ENCODE measurements around the gene C9orf85. TPM values are rescaled to one million over a fixed set of nuclear protein-coding genes. Genes with fewer than 3 reads are reported as not detected.

Gene C9orf85
- total and polyA plus RNA-seq, 9 of the 15 experiments (the other 6 are each of a cell fraction or from before 2014, with no cell fraction given), result 6.7 to 17.6 (median 13.0) TPM

DNA sequence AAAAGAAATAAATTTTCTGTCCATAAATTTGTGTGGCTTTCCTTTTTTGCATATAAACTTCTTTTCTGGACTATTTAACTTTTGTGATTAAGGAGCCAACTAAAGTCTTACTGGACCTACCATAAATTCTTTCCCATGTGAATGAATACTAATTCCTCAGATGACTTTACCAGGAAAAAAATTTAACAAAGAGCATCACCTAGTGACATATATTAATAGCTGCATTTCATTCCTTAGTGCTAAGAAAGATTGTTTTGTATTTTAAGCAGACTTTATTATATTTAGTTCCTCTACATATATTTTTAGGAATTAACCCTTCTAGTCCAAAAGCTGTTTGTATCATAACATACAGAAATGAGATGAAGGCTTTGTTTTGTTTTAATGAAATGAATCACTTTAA, 64.4 kb downstream of the C9orf85 start (continued):
- TF ChIP-seq ARNT (IDR thresholded peaks at IDR 0.05), result no peak
- no peak for TF ChIP-seq MAFK (IDR thresholded peaks at IDR 0.05; ENCODE audit: low read length)
- no peak for TF ChIP-seq ZFP30 (CRISPR knock-in tag; IDR thresholded peaks at IDR 0.05; ENCODE audit: borderline replicate concordance)
- TF ChIP-seq ZNF431 (CRISPR knock-in tag; IDR thresholded peaks at IDR 0.05), result no peak
- TF ChIP-seq, protein P1, sequence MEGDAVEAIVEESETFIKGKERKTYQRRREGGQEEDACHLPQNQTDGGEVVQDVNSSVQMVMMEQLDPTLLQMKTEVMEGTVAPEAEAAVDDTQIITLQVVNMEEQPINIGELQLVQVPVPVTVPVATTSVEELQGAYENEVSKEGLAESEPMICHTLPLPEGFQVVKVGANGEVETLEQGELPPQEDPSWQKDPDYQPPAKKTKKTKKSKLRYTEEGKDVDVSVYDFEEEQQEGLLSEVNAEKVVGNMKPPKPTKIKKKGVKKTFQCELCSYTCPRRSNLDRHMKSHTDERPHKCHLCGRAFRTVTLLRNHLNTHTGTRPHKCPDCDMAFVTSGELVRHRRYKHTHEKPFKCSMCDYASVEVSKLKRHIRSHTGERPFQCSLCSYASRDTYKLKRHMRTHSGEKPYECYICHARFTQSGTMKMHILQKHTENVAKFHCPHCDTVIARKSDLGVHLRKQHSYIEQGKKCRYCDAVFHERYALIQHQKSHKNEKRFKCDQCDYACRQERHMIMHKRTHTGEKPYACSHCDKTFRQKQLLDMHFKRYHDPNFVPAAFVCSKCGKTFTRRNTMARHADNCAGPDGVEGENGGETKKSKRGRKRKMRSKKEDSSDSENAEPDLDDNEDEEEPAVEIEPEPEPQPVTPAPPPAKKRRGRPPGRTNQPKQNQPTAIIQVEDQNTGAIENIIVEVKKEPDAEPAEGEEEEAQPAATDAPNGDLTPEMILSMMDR (IDR thresholded peaks at IDR 0.05 in 2 of 3, conservative IDR thresholded peaks at IDR 0.05 in 1 of 3; ENCODE audit: insufficient read depth in 2 of 3, low read depth in 1 of 3, low read length in 3 of 3), result peak in 1 of 3 experiments; percentile 47; a peak in 2 of 6 replicates

DNA sequence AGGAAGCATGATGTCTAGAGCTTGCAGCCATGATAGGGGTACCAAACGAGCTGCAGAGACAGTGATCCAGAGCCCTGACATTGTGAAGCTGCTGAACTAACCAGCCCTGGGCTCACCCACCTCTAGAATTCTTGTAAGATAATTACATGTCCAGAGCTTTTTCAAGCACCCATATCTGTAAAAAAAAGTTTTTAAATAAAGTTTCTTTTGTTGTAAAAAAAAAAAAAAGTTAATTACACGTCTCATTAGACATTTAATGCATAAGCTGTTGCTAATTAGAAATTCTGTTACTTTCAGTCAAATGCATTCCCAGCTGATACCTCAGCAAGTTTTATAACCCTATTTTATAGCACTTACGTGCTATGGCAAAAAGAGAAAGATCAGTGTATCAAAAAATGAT, 65.6 kb downstream of the C9orf85 start:
- H3K9me1 ChIP-seq (ENCODE audit: control insufficient read depth, insufficient read depth, low read length), result no peaks in the 10 kb centered on the region
- ChIA-PET CTCF (ENCODE audit: low intra/inter-chr PET ratio) (no interaction called here), POLR2A (no interaction called here)
- ATAC-seq (no peak), DNase-seq (ENCODE audit: extremely low read depth in 1 of 4, low spot score in 3 of 4) (no peak), FAIRE-seq (no peak)
- H4K20me1 ChIP-seq (replicated peaks; ENCODE audit: control insufficient read depth, insufficient read depth, low read length), result no peaks in the 10 kb centered on the region
- 33% methylated on average over 3 of the region's 3 CpGs for WGBS (ENCODE audit: insufficient coverage, low coverage, missing lambda C conversion rate)
- no peaks in the 10 kb centered on the region for H3K79me2 ChIP-seq (ENCODE audit: control insufficient read depth, insufficient read depth, low read length)
- H3K27ac ChIP-seq (ENCODE audit: extremely low read depth, low read depth, low read length), result no peak overlapping the region
- intact Hi-C loops (cut with micrococcal nuclease), result loop anchor here (5.0 kb wide), 1 partner anchor 50 kb away; no protein-coding TSS in a partner anchor
- no peak overlapping the region for H2AFZ ChIP-seq (ENCODE audit: low read depth, low read length)
- H3K36me3 ChIP-seq (ENCODE audit: control insufficient read depth, insufficient read depth, low read length), result 0 out of 3 replicates have a peak, but pooled peaks cover 3% of the 10 kb centered on the region
- no peak overlapping the region for H3K4me3 ChIP-seq
- BruUV-seq (replicated peaks), result no TSS peak
- no peaks in the 10 kb centered on the region for H3K4me1 ChIP-seq (replicated peaks in 1 of 2; ENCODE audit: control insufficient read depth in 2 of 2, insufficient read depth in 2 of 2, low read length in 2 of 2)
- in situ Hi-C loops (cut with MboI), result no loop called here
- no peak overlapping the region for H3K9ac ChIP-seq (ENCODE audit: insufficient read depth in 1 of 2, low read depth in 2 of 2, low read length in 2 of 2)
- H3K9me3 ChIP-seq (replicated peaks; ENCODE audit: control insufficient read depth, insufficient read depth, low read depth, low read length), result no peaks in the 10 kb centered on the region
- no peaks in the 10 kb centered on the region for H3K27me3 ChIP-seq (ENCODE audit: control insufficient read depth in 2 of 2, insufficient read depth in 2 of 2, low read length in 2 of 2)
- no peak overlapping the region for H3K4me2 ChIP-seq (ENCODE audit: insufficient read depth, low read length)
- TF ChIP-seq, protein P2, sequence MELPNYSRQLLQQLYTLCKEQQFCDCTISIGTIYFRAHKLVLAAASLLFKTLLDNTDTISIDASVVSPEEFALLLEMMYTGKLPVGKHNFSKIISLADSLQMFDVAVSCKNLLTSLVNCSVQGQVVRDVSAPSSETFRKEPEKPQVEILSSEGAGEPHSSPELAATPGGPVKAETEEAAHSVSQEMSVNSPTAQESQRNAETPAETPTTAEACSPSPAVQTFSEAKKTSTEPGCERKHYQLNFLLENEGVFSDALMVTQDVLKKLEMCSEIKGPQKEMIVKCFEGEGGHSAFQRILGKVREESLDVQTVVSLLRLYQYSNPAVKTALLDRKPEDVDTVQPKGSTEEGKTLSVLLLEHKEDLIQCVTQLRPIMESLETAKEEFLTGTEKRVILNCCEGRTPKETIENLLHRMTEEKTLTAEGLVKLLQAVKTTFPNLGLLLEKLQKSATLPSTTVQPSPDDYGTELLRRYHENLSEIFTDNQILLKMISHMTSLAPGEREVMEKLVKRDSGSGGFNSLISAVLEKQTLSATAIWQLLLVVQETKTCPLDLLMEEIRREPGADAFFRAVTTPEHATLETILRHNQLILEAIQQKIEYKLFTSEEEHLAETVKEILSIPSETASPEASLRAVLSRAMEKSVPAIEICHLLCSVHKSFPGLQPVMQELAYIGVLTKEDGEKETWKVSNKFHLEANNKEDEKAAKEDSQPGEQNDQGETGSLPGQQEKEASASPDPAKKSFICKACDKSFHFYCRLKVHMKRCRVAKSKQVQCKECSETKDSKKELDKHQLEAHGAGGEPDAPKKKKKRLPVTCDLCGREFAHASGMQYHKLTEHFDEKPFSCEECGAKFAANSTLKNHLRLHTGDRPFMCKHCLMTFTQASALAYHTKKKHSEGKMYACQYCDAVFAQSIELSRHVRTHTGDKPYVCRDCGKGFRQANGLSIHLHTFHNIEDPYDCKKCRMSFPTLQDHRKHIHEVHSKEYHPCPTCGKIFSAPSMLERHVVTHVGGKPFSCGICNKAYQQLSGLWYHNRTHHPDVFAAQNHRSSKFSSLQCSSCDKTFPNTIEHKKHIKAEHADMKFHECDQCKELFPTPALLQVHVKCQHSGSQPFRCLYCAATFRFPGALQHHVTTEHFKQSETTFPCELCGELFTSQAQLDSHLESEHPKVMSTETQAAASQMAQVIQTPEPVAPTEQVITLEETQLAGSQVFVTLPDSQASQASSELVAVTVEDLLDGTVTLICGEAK (IDR thresholded peaks at IDR 0.05), result peak; percentile 89
- TF ChIP-seq, protein P2 (CRISPR knock-in tag; IDR thresholded peaks at IDR 0.05), result peak; percentile 72
- TF ChIP-seq ZNF133 (CRISPR knock-in tag; IDR thresholded peaks at IDR 0.05), result no peak
- no peak for TF ChIP-seq NELFE (IDR thresholded peaks at IDR 0.05; ENCODE audit: insufficient read depth, insufficient read length)
- peak; percentile 68; the same call in 1 of the 2 replicates for TF ChIP-seq ZNF384 (IDR thresholded peaks at IDR 0.05; ENCODE audit: low read depth, low read length)
- no peak for TF ChIP-seq CHD4 (IDR thresholded peaks at IDR 0.05; ENCODE audit: insufficient read depth, insufficient replicate concordance, low read depth, low read length, poor library complexity, severe bottlenecking)
